ENCODE results near the gene FAAP20. TPM values are rescaled to one million over a fixed set of nuclear protein-coding genes. Genes with fewer than 3 reads are reported as not detected.

Gene FAAP20
- total RNA-seq, 3 donors from 2014 or later (not counting 1 experiment from before 2014, with no cell fraction given) = 40.3 to 53.0 (median 43.3) TPM

- DNase-seq (no peak), ATAC-seq (no peak)
- H3K9me3 ChIP-seq (ENCODE audit: control insufficient read depth, insufficient read depth, low read length) = no peaks in the 10 kb centered on the region
- intact Hi-C loops (cut with micrococcal nuclease) = no loop called here
- WGBS (ENCODE audit: insufficient coverage) = 98% methylated on average over 10 of the region's 10 CpGs
- H3K36me3 Mint-ChIP-seq = no peaks in the 10 kb centered on the region
- H3K4me1 ChIP-seq (ENCODE audit: control insufficient read depth, insufficient read depth, low read length) = peaks cover 11% of the 10 kb centered on the region
- peaks cover 4 to 12% of the 10 kb centered on the region in 2 donors for H3K4me1 Mint-ChIP-seq
- no peak overlapping the region for H3K4me3 Mint-ChIP-seq
- TF ChIP-seq, protein P1, sequence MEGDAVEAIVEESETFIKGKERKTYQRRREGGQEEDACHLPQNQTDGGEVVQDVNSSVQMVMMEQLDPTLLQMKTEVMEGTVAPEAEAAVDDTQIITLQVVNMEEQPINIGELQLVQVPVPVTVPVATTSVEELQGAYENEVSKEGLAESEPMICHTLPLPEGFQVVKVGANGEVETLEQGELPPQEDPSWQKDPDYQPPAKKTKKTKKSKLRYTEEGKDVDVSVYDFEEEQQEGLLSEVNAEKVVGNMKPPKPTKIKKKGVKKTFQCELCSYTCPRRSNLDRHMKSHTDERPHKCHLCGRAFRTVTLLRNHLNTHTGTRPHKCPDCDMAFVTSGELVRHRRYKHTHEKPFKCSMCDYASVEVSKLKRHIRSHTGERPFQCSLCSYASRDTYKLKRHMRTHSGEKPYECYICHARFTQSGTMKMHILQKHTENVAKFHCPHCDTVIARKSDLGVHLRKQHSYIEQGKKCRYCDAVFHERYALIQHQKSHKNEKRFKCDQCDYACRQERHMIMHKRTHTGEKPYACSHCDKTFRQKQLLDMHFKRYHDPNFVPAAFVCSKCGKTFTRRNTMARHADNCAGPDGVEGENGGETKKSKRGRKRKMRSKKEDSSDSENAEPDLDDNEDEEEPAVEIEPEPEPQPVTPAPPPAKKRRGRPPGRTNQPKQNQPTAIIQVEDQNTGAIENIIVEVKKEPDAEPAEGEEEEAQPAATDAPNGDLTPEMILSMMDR (IDR thresholded peaks at IDR 0.05) = no peak
- no peaks in the 10 kb centered on the region for H3K27me3 Mint-ChIP-seq (ENCODE audit: low read depth in 2 of 2)
- no peak overlapping the region for H3K4me3 ChIP-seq (ENCODE audit: low read length)
- no peaks in the 10 kb centered on the region for H3K27me3 ChIP-seq (ENCODE audit: control insufficient read depth, insufficient read depth, low read length)
- peaks cover 14% of the 10 kb centered on the region for H3K36me3 ChIP-seq (ENCODE audit: control insufficient read depth, insufficient read depth, low read length)
- no peak overlapping the region for H3K27ac Mint-ChIP-seq
- no peak overlapping the region for H3K27ac ChIP-seq (ENCODE audit: low read length)
- peaks cover 0 to 3% of the 10 kb centered on the region in 2 donors for H3K9me3 Mint-ChIP-seq
Observed at GRCh38 chr1:2155147-2155598, 39.4 kb downstream of the FAAP20 start.

GRCh38 chr1:2154022-2154421, 40.5 kb downstream of the FAAP20 start:
- peaks cover 0 to 3% of the 10 kb centered on the region in 2 donors for H3K9me3 Mint-ChIP-seq
- peaks cover 14% of the 10 kb centered on the region for H3K36me3 ChIP-seq (ENCODE audit: control insufficient read depth, insufficient read depth, low read length)

GRCh38 chr1:2152954-2153353, 41.6 kb downstream of the FAAP20 start:
- TF ChIP-seq, protein P1 (IDR thresholded peaks at IDR 0.05) = no peak
- DNase-seq = peak in 1 of 2 donors; percentile 68
- no peaks in the 10 kb centered on the region for H3K9me3 ChIP-seq (ENCODE audit: control insufficient read depth, insufficient read depth, low read length)
- intact Hi-C loops (cut with micrococcal nuclease) = no loop called here
- no peaks in the 10 kb centered on the region for H3K36me3 Mint-ChIP-seq
- H3K36me3 ChIP-seq (ENCODE audit: control insufficient read depth, insufficient read depth, low read length) = peaks cover 14% of the 10 kb centered on the region
- no peak overlapping the region for H3K4me3 Mint-ChIP-seq
- H3K9me3 Mint-ChIP-seq = peaks cover 0 to 3% of the 10 kb centered on the region in 2 donors
- H3K27ac ChIP-seq (ENCODE audit: low read length) = no peak overlapping the region
- H3K4me1 Mint-ChIP-seq = peaks cover 0 to 7% of the 10 kb centered on the region in 2 donors
- no peak overlapping the region for H3K27ac Mint-ChIP-seq
- no peaks in the 10 kb centered on the region for H3K27me3 Mint-ChIP-seq (ENCODE audit: low read depth in 2 of 2)
- no peaks in the 10 kb centered on the region for H3K27me3 ChIP-seq (ENCODE audit: control insufficient read depth, insufficient read depth, low read length)
- ATAC-seq = no peak
- H3K4me3 ChIP-seq (ENCODE audit: low read length) = no peak overlapping the region
- 91% methylated on average over 11 of the region's 11 CpGs for WGBS (ENCODE audit: insufficient coverage)
- peaks cover 30% of the 10 kb centered on the region for H3K4me1 ChIP-seq (ENCODE audit: control insufficient read depth, insufficient read depth, low read length)

More at GRCh38 chr1:2154022-2154421, 40.5 kb downstream of the FAAP20 start:
- Histone ChIP-seq H3K9me3 (ENCODE audit: control insufficient read depth, insufficient read depth, low read length) (no peaks in the 10 kb centered on the region), H3K4me1 (ENCODE audit: control insufficient read depth, insufficient read depth, low read length) (peaks cover 20% of the 10 kb centered on the region), H3K27ac (ENCODE audit: low read length) (no peak overlapping the region), H3K4me3 (ENCODE audit: low read length) (no peak overlapping the region), H3K27me3 (ENCODE audit: control insufficient read depth, insufficient read depth, low read length) (no peaks in the 10 kb centered on the region)
- no peaks in the 10 kb centered on the region for H3K27me3 Mint-ChIP-seq (ENCODE audit: low read depth in 2 of 2)
- ATAC-seq = no peak
- no peak overlapping the region for H3K4me3 Mint-ChIP-seq
- no peak for DNase-seq
- intact Hi-C loops (cut with micrococcal nuclease) = no loop called here
- no peak overlapping the region for H3K27ac Mint-ChIP-seq
- H3K36me3 Mint-ChIP-seq = no peaks in the 10 kb centered on the region
- 95% methylated on average over 21 of the region's 21 CpGs for WGBS (ENCODE audit: insufficient coverage)
- TF ChIP-seq, protein P1 (IDR thresholded peaks at IDR 0.05) = no peak
- peaks cover 0 to 7% of the 10 kb centered on the region in 2 donors for H3K4me1 Mint-ChIP-seq

DNA sequence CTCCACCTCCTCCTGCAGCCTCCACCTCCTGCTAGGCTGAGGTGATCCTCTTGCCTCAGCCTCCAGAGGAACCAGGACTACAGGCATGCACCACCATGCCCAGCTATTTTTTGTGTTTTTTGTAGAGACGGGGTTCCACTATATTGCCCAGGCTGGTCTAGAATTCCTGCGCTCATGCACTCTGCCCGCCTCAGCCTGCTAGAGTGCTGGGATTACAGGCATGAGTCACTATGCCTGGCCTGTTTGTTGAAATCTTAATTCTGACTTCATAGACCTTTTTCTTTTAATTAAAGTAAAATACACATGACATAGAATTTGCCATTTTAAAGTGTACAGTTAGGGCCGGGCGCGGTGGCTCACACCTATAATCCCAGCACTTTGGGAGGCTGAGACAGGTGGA, 42.7 kb downstream of the FAAP20 start:
- Histone ChIP-seq H3K9me3 (ENCODE audit: control insufficient read depth, insufficient read depth, low read length) (no peaks in the 10 kb centered on the region), H3K27me3 (ENCODE audit: control insufficient read depth, insufficient read depth, low read length) (no peaks in the 10 kb centered on the region), H3K4me1 (ENCODE audit: control insufficient read depth, insufficient read depth, low read length) (peaks cover 31% of the 10 kb centered on the region), H3K27ac (ENCODE audit: low read length) (no peak overlapping the region), H3K4me3 (ENCODE audit: low read length) (no peak overlapping the region), H3K36me3 (ENCODE audit: control insufficient read depth, insufficient read depth, low read length) (peaks cover 12% of the 10 kb centered on the region)
- Mint-ChIP-seq H3K27ac (no peak overlapping the region), H3K9me3 (peaks cover 0 to 3% of the 10 kb centered on the region in 2 donors), H3K27me3 (ENCODE audit: low read depth in 2 of 2) (no peaks in the 10 kb centered on the region), H3K36me3 (no peaks in the 10 kb centered on the region), H3K4me1 (peaks cover 0 to 7% of the 10 kb centered on the region in 2 donors), H3K4me3 (no peak overlapping the region)
- TF ChIP-seq, protein P1 (IDR thresholded peaks at IDR 0.05) = no peak
- WGBS (ENCODE audit: insufficient coverage) = 88% methylated on average over 6 of the region's 6 CpGs
- intact Hi-C loops (cut with micrococcal nuclease) = no loop called here
- DNase-seq (no peak), ATAC-seq (no peak)
